ENCODE data around the gene SCUBE2. TPM values are rescaled to one million over a fixed set of nuclear protein-coding genes. Genes with fewer than 3 reads are reported as not detected.

Gene SCUBE2
- total and polyA plus RNA-seq, 5 donors from 2014 or later: not detected

DNA sequence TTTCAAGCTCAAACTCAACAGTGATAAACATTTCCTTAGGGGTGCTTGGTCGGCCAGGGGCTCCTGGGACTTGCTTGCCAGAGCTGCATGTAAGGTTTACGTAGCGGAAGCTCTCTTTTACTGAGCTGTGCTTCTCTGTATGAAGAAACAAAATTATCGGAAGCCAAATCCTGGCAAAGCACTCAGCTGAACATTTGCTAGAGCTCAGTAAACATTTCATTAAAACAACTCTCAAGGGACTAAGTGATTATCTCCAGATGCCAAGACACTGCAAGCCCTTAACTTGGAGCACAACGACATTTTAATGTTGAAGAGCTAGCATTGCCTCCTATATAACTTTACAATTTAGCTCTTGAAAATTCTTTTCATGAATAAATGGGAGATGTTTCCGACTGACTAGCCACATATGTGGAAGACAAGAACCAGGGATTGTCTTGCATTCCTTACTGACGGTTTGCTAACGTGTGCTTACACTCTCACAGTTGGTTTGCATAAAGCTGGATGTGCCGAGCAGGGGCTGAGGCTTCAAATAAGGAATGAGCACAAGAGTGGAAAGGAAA lies 43.4 kb downstream of the SCUBE2 start:
- Mint-ChIP-seq H3K4me1 (no peaks in the 10 kb centered on the region), H3K9me3 (no peaks in the 10 kb centered on the region), H3K27me3 (peaks cover 21% of the 10 kb centered on the region), H3K27ac (no peak overlapping the region), H3K36me3 (no peaks in the 10 kb centered on the region), H3K4me3 (no peak overlapping the region)
- Histone ChIP-seq H3K27me3 (ENCODE audit: control insufficient read depth, insufficient read depth, low read length) (peaks cover 3% of the 10 kb centered on the region), H3K9me3 (ENCODE audit: control insufficient read depth in 2 of 2, low read length in 2 of 2) (no peaks in the 10 kb centered on the region), H3K36me3 (ENCODE audit: control insufficient read depth, insufficient read depth, low read length) (no peaks in the 10 kb centered on the region), H3K4me1 (ENCODE audit: control insufficient read depth, insufficient read depth, low read length, poor library complexity, severe bottlenecking) (no peaks in the 10 kb centered on the region), H3K27ac (ENCODE audit: insufficient read depth, low read length, poor library complexity, severe bottlenecking) (no peak overlapping the region), H3K4me3 (ENCODE audit: low read depth, low read length) (no peak overlapping the region)
- DNase-seq (no peak), ATAC-seq (ENCODE audit: low read depth in 2 of 2) (no peak)

- Histone ChIP-seq H3K4me1 (ENCODE audit: control insufficient read depth, insufficient read depth, low read length, poor library complexity, severe bottlenecking) (no peaks in the 10 kb centered on the region), H3K9me3 (ENCODE audit: control insufficient read depth in 2 of 2, low read length in 2 of 2) (no peaks in the 10 kb centered on the region), H3K27ac (ENCODE audit: insufficient read depth, low read length, poor library complexity, severe bottlenecking) (no peak overlapping the region), H3K4me3 (ENCODE audit: low read depth, low read length) (no peak overlapping the region), H3K27me3 (ENCODE audit: control insufficient read depth, insufficient read depth, low read length) (peaks cover 3% of the 10 kb centered on the region), H3K36me3 (ENCODE audit: control insufficient read depth, insufficient read depth, low read length) (no peaks in the 10 kb centered on the region)
- peaks cover 18% of the 10 kb centered on the region for H3K27me3 Mint-ChIP-seq
- no peak overlapping the region for H3K27ac Mint-ChIP-seq
- DNase-seq: no peak
- no peaks in the 10 kb centered on the region for H3K9me3 Mint-ChIP-seq
- no peak overlapping the region for H3K4me3 Mint-ChIP-seq
- H3K4me1 Mint-ChIP-seq: no peaks in the 10 kb centered on the region
- H3K36me3 Mint-ChIP-seq: no peaks in the 10 kb centered on the region
- ATAC-seq (ENCODE audit: low read depth in 2 of 2): no peak
These were observed 44.9 kb downstream of the SCUBE2 start for GRCh38 chr11:9046481-9046880.

DNA sequence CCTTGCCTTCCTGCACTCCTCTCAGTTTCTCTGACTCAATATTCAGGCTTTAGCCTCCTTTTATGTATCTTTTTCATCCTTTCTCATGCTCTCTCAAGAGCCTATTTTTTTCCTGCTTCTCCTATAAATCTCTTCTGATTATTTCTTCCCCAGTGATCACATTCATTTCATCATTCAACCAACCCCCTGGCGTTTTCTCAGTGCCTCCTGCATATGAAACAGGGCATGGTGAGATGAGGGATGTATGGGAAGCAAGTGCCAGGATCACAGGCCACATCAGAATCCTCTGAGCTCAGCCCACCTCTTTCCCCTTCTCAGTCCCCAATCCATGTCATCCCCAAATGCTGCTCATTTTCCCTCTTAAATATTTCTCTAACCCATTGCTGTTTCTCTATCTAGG lies 48.9 kb downstream of the SCUBE2 start:
- H3K36me3 ChIP-seq (ENCODE audit: control insufficient read depth, insufficient read depth, low read length): no peaks in the 10 kb centered on the region
- no peak overlapping the region for H3K4me3 ChIP-seq (ENCODE audit: low read depth, low read length)
- no peaks in the 10 kb centered on the region for H3K9me3 ChIP-seq (ENCODE audit: control insufficient read depth in 2 of 2, low read length in 2 of 2)
- DNase-seq (no peak), ATAC-seq (ENCODE audit: low read depth in 2 of 2) (no peak)
- H3K4me1 ChIP-seq (ENCODE audit: control insufficient read depth, insufficient read depth, low read length, poor library complexity, severe bottlenecking): no peaks in the 10 kb centered on the region
- Mint-ChIP-seq H3K4me3 (no peak overlapping the region), H3K9me3 (no peaks in the 10 kb centered on the region), H3K36me3 (no peaks in the 10 kb centered on the region), H3K27ac (no peak overlapping the region), H3K4me1 (no peaks in the 10 kb centered on the region), H3K27me3 (peaks cover 23% of the 10 kb centered on the region)
- H3K27ac ChIP-seq (ENCODE audit: insufficient read depth, low read length, poor library complexity, severe bottlenecking): no peak overlapping the region
- peaks cover 6% of the 10 kb centered on the region for H3K27me3 ChIP-seq (ENCODE audit: control insufficient read depth, insufficient read depth, low read length)

DNA sequence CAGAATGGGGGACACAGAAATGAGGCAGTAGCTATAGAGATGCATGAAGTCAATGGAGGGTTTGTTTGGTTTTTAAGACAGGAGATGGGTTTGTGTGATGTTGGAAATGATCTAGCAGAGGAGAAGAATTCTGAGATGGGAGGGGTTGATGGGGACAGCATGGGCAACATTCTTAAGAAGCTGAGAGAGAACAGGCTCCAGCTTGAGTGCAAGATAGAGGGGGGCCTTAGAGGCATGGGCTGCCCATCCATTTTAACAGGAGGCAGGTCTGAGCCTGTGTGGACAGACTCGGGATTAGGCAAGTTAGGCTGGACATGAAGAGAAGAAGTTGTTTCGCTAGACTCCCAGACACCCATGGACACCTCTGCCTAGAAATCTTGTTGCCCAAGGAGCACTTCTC lies 49.7 kb downstream of the SCUBE2 start:
- peaks cover 21% of the 10 kb centered on the region for H3K27me3 Mint-ChIP-seq
- H3K4me3 ChIP-seq (ENCODE audit: low read depth, low read length): no peak overlapping the region

DNA sequence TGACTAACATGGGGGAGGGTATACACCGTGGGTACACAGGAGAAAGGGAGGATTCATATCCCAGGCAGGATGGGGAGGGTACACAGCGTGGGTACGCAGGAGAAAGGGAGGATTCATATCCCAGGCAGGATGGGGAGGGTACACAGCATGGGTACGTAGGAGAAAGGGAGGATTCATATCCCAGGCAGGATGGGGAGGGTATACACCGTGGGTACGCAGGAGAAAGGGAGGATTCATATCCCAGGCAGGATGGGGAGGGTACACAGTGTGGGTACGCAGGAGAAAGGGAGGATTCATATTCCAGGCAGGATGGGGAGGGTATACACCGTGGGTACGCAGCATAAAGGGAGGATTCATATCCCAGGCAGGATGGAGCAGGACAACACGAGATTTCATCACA lies 51.0 kb downstream of the SCUBE2 start:
- Histone ChIP-seq H3K27ac (ENCODE audit: insufficient read depth, low read length, poor library complexity, severe bottlenecking) (no peak overlapping the region), H3K9me3 (ENCODE audit: control insufficient read depth in 2 of 2, low read length in 2 of 2) (no peaks in the 10 kb centered on the region), H3K27me3 (ENCODE audit: control insufficient read depth, insufficient read depth, low read length) (peaks cover 6% of the 10 kb centered on the region), H3K4me3 (ENCODE audit: low read depth, low read length) (no peak overlapping the region), H3K36me3 (ENCODE audit: control insufficient read depth, insufficient read depth, low read length) (no peaks in the 10 kb centered on the region), H3K4me1 (ENCODE audit: control insufficient read depth, insufficient read depth, low read length, poor library complexity, severe bottlenecking) (no peaks in the 10 kb centered on the region)
- ATAC-seq (ENCODE audit: low read depth in 2 of 2) (no peak), DNase-seq (no peak)
- Mint-ChIP-seq H3K27ac (no peak overlapping the region), H3K4me1 (no peaks in the 10 kb centered on the region), H3K9me3 (no peaks in the 10 kb centered on the region), H3K27me3 (peaks cover 16% of the 10 kb centered on the region), H3K36me3 (no peaks in the 10 kb centered on the region), H3K4me3 (no peak overlapping the region)

More for the DNA sequence above, 49.7 kb downstream of the SCUBE2 start:
- Mint-ChIP-seq H3K4me1 (no peaks in the 10 kb centered on the region), H3K9me3 (no peaks in the 10 kb centered on the region), H3K4me3 (no peak overlapping the region), H3K36me3 (no peaks in the 10 kb centered on the region), H3K27ac (no peak overlapping the region)
- peaks cover 6% of the 10 kb centered on the region for H3K27me3 ChIP-seq (ENCODE audit: control insufficient read depth, insufficient read depth, low read length)
- ATAC-seq (ENCODE audit: low read depth in 2 of 2): no peak
- H3K36me3 ChIP-seq (ENCODE audit: control insufficient read depth, insufficient read depth, low read length): no peaks in the 10 kb centered on the region
- no peaks in the 10 kb centered on the region for H3K9me3 ChIP-seq (ENCODE audit: control insufficient read depth in 2 of 2, low read length in 2 of 2)
- DNase-seq: no peak
- no peak overlapping the region for H3K27ac ChIP-seq (ENCODE audit: insufficient read depth, low read length, poor library complexity, severe bottlenecking)
- H3K4me1 ChIP-seq (ENCODE audit: control insufficient read depth, insufficient read depth, low read length, poor library complexity, severe bottlenecking): no peaks in the 10 kb centered on the region

GRCh38 chr11:9039863-9040262 lies 51.5 kb downstream of the SCUBE2 start:
- Histone ChIP-seq H3K36me3 (ENCODE audit: control insufficient read depth, insufficient read depth, low read length) (no peaks in the 10 kb centered on the region), H3K4me3 (ENCODE audit: low read depth, low read length) (no peak overlapping the region), H3K27me3 (ENCODE audit: control insufficient read depth, insufficient read depth, low read length) (peaks cover 6% of the 10 kb centered on the region), H3K27ac (ENCODE audit: insufficient read depth, low read length, poor library complexity, severe bottlenecking) (no peak overlapping the region), H3K9me3 (ENCODE audit: control insufficient read depth in 2 of 2, low read length in 2 of 2) (no peaks in the 10 kb centered on the region), H3K4me1 (ENCODE audit: control insufficient read depth, insufficient read depth, low read length, poor library complexity, severe bottlenecking) (no peaks in the 10 kb centered on the region)
- Mint-ChIP-seq H3K27me3 (peaks cover 15% of the 10 kb centered on the region), H3K4me3 (no peak overlapping the region), H3K36me3 (no peaks in the 10 kb centered on the region), H3K4me1 (no peaks in the 10 kb centered on the region), H3K9me3 (no peaks in the 10 kb centered on the region), H3K27ac (no peak overlapping the region)
- DNase-seq: no peak
- ATAC-seq (ENCODE audit: low read depth in 2 of 2): no peak

DNA sequence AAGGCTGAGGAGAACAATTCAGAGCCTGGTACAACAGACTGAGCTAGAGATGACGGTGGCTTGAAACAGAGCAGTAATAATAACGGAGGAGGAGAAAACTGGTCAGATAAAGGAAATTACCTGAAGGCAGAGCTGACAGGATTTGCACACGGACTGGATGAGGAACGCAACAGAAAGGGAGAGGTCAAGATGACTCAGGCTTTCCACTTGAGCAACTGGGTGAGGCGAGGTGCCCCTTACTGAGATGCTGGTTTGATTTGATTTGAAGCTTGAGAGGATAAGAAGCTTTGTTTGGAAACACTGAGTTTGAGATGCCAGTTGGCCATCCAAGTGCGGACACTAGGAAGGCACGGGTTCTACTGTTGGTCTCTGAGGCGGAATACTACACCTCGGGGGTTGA lies 52.2 kb downstream of the SCUBE2 start:
- no peaks in the 10 kb centered on the region for H3K36me3 Mint-ChIP-seq
- H3K36me3 ChIP-seq (ENCODE audit: control insufficient read depth, insufficient read depth, low read length): no peaks in the 10 kb centered on the region
- H3K4me1 Mint-ChIP-seq: no peaks in the 10 kb centered on the region
- peaks cover 6% of the 10 kb centered on the region for H3K27me3 ChIP-seq (ENCODE audit: control insufficient read depth, insufficient read depth, low read length)
- no peak for DNase-seq
- ATAC-seq (ENCODE audit: low read depth in 2 of 2): no peak
- no peak overlapping the region for H3K4me3 Mint-ChIP-seq
- H3K9me3 ChIP-seq (ENCODE audit: control insufficient read depth in 2 of 2, low read length in 2 of 2): no peaks in the 10 kb centered on the region
- no peak overlapping the region for H3K27ac ChIP-seq (ENCODE audit: insufficient read depth, low read length, poor library complexity, severe bottlenecking)
- H3K27me3 Mint-ChIP-seq: peaks cover 10% of the 10 kb centered on the region
- no peaks in the 10 kb centered on the region for H3K9me3 Mint-ChIP-seq
- H3K4me3 ChIP-seq (ENCODE audit: low read depth, low read length): no peak overlapping the region
- no peak overlapping the region for H3K27ac Mint-ChIP-seq
- no peaks in the 10 kb centered on the region for H3K4me1 ChIP-seq (ENCODE audit: control insufficient read depth, insufficient read depth, low read length, poor library complexity, severe bottlenecking)

DNA sequence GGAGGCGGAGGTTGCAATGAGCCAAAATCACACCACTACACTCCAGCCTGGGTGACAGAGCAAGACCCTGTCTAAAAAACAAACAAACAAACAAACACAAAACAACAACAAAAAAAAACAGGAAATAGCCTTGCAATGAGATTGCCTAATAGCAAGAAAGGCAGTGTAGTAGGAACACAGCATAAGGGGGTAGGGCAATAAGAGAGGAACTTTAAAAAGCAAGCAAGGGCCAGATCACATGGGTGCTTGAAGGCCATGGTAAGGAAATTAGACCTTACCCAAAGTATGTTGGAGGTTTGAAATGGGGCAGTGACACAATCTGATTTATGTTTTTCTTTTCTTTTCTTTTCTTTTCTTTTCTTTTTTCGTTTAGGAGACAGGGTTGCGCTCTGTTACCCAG lies 52.9 kb downstream of the SCUBE2 start:
- no peak overlapping the region for H3K27ac Mint-ChIP-seq
- H3K9me3 ChIP-seq (ENCODE audit: control insufficient read depth in 2 of 2, low read length in 2 of 2): no peaks in the 10 kb centered on the region

More for the DNA sequence above, 52.9 kb downstream of the SCUBE2 start:
- H3K27ac ChIP-seq (ENCODE audit: insufficient read depth, low read length, poor library complexity, severe bottlenecking): no peak overlapping the region
- Mint-ChIP-seq H3K4me3 (no peak overlapping the region), H3K27me3 (peaks cover 14% of the 10 kb centered on the region), H3K9me3 (peaks cover 0 to 2% (median 0%) of the 10 kb centered on the region in 7 donors), H3K4me1 (no peaks in the 10 kb centered on the region), H3K36me3 (no peaks in the 10 kb centered on the region)
- DNase-seq (no peak), ATAC-seq (ENCODE audit: low read depth in 2 of 2) (no peak)
- H3K4me1 ChIP-seq (ENCODE audit: control insufficient read depth, insufficient read depth, low read length, poor library complexity, severe bottlenecking): no peaks in the 10 kb centered on the region
- peaks cover 5% of the 10 kb centered on the region for H3K27me3 ChIP-seq (ENCODE audit: control insufficient read depth, insufficient read depth, low read length)
- no peak overlapping the region for H3K4me3 ChIP-seq (ENCODE audit: low read depth, low read length)
- no peaks in the 10 kb centered on the region for H3K36me3 ChIP-seq (ENCODE audit: control insufficient read depth, insufficient read depth, low read length)

Measured in CD4-positive, CD25-positive, alpha-beta regulatory T cell (primary cell).